Small intestine (tissue), 7 donors: Measurements from ENCODE around the gene CNOT1. TPM values are rescaled to one million over a fixed set of nuclear protein-coding genes. Genes with fewer than 3 reads are reported as not detected.

Experiments used
- DNase-seq, 2 donors: peaks; one replicate each; pipeline versions ENCODE4 v3.0.0 to v3.0.0-alpha.2; 2013
- FAIRE-seq: peaks from 2 replicates; lab custom pipeline; 2012; peaks lifted over from hg19 to GRCh38; lab: Jason Lieb, UNC
- H3K27ac ChIP-seq, 3 donors: one replicate each; pipeline ENCODE4 v1.5.1; 2013; ENCODE audit warnings: low read length in 2 of 3, mild to moderate bottlenecking in 2 of 3, control low read depth in 1 of 3, inconsistent platforms in 1 of 3, low read depth in 1 of 3, moderate library complexity in 1 of 3
- H3K27me3 ChIP-seq, 3 donors: one replicate each; pipeline ENCODE4 v1.6.1; 2013; ENCODE audit warnings: low read length in 3 of 3, inconsistent platforms in 1 of 3; ENCODE audit not compliant: control insufficient read depth in 3 of 3, insufficient read depth in 3 of 3
- H3K36me3 ChIP-seq, 3 donors: one replicate each; pipeline ENCODE4 v1.6.1; 2013; ENCODE audit warnings: low read length in 3 of 3, inconsistent platforms in 1 of 3, low read depth in 1 of 3, mild to moderate bottlenecking in 1 of 3, moderate library complexity in 1 of 3; ENCODE audit not compliant: control insufficient read depth in 3 of 3, insufficient read depth in 2 of 3
- H3K4me1 ChIP-seq, 3 donors: one replicate each; pipeline ENCODE4 v1.6.1; 2013; ENCODE audit warnings: low read length in 2 of 3, inconsistent platforms in 1 of 3, low read depth in 1 of 3, mild to moderate bottlenecking in 1 of 3, moderate library complexity in 1 of 3; ENCODE audit not compliant: control insufficient read depth in 3 of 3, insufficient read depth in 2 of 3
- H3K4me3 ChIP-seq, 3 donors: one replicate each; pipeline ENCODE4 v1.5.1; 2013; ENCODE audit warnings: low read length in 3 of 3, control low read depth in 1 of 3, inconsistent platforms in 1 of 3, low read depth in 1 of 3, mild to moderate bottlenecking in 1 of 3, moderate library complexity in 1 of 3
- H3K9me3 ChIP-seq, 2 donors: one replicate each; pipeline ENCODE4 v1.6.1; 2013; ENCODE audit warnings: low read depth in 1 of 2, low read length in 1 of 2; ENCODE audit not compliant: control insufficient read depth in 2 of 2, insufficient read depth in 1 of 2
- WGBS, 3 donors: extraction: QIAGEN DNeasy Blood & Tissue Kit; methylation state at CpG; one replicate each; pipeline ENCODE4 v1.1.7; 2013; 5-methylcytosine and 5-hydroxymethylcytosine counted together
- polyA plus RNA-seq, 4 donors: library from polyadenylated mRNA; stranded (reverse) in 3 of 4; unstranded in 1 of 4; fragments of 200-250 nt in 3 of 4; fragments of 120-200 nt in 1 of 4; gene quantifications; one replicate each; pipeline versions ENCODE4 v1.2.1 to v1.2.3, GENCODE V29; 2013
- donor health status: healthy with polysubstance abuse.
- donor health status: control.
- donor health status: control.
- donor health status: Bipolar disorder and iron deficiency.
- donor health status: healthy.

The CNOT1 gene
- polyA plus RNA-seq, 4 donors, result 79.4 to 190 (median 105) TPM

DNA sequence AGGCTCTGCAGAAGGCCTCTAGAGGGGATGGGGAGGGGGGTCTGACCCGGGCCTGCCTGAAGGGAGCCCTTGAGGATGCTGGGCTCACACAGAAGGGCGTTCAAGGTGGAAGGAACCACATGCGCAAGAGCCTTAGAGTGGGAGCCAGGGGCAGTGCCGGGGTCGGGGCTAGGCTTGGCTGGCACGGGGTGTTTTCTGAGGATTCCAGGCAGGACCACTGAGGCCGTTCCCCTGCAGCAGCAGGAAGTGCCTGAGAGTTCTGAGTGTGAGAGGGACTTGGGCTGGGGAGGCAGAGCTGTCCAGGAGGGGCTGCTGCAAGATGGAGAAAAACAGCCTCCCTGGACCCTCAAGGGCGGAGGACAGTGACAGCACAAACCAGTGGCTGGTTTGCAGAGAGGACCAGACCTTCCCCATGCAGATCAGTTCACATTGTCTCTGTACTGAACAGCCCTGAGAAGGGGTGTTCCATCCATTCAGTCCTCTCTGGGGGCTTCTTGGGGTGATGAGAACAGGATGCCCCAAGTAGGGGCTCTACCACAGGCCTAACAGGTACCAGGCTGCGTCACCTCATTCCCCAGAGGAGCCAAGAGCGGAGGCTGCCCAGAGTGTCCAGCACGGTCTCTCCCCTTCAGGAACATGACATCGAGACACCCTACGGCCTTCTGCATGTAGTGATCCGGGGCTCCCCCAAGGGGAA, 126.3 kb downstream of the CNOT1 start:
- no peak overlapping the region for H3K4me3 ChIP-seq
- no peak overlapping the region for H3K27ac ChIP-seq
- peaks cover 0 to 46% (median 4%) of the 10 kb centered on the region in 3 donors for H3K27me3 ChIP-seq
- WGBS, 3 donors, result 76 to 88% (median 84%) methylated on average over 14 of the region's 14 CpGs
- FAIRE-seq (no peak), DNase-seq (no peak)
- H3K9me3 ChIP-seq, result no peaks in the 10 kb centered on the region
- peaks cover 0 to 22% (median 0%) of the 10 kb centered on the region in 3 donors for H3K4me1 ChIP-seq
- no peaks in the 10 kb centered on the region for H3K36me3 ChIP-seq

DNA sequence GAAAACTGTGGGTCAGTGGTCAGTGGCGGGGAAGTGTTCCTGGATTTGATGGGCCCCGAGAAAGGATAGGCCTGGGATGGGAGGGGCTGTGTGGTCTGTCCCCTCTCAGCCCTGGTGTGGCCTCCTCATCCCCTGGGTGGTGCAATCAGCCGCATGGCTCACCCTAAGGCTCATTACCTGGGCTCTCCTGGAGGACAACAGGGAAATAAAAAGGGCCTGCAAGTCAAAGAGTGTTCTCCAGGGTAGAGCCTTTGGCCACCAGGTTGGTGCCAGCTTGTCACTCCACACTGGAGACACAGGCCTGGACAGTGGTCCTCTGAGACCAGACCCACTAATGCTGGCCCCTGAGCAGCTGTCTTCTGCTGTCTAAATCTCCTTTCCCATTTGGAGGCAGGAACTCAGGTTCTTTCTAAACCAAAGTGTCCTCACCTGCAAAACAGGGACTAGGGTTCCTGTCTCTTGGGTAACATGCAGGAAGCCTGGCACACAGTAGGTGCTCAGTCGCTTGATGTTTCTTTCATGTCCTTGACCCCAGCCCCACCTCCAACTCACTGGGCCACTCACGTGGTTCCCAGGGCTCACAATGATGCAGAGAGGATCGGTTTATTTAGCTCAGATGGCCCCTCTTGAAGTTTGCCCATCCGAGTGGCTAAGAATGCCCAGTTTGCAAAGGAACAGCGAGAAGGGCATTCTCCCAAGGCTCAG, 127.3 kb downstream of the CNOT1 start:
- 54 to 78% (median 57%) methylated on average over 8 of the region's 8 CpGs for WGBS, 3 donors
- H3K4me1 ChIP-seq, result peaks cover 0 to 22% (median 0%) of the 10 kb centered on the region in 3 donors
- peaks cover 0 to 46% (median 4%) of the 10 kb centered on the region in 3 donors for H3K27me3 ChIP-seq
- DNase-seq (no peak), FAIRE-seq (no peak)
- H3K27ac ChIP-seq, result no peak overlapping the region
- no peaks in the 10 kb centered on the region for H3K36me3 ChIP-seq
- no peak overlapping the region for H3K4me3 ChIP-seq
- H3K9me3 ChIP-seq, result no peaks in the 10 kb centered on the region

DNA sequence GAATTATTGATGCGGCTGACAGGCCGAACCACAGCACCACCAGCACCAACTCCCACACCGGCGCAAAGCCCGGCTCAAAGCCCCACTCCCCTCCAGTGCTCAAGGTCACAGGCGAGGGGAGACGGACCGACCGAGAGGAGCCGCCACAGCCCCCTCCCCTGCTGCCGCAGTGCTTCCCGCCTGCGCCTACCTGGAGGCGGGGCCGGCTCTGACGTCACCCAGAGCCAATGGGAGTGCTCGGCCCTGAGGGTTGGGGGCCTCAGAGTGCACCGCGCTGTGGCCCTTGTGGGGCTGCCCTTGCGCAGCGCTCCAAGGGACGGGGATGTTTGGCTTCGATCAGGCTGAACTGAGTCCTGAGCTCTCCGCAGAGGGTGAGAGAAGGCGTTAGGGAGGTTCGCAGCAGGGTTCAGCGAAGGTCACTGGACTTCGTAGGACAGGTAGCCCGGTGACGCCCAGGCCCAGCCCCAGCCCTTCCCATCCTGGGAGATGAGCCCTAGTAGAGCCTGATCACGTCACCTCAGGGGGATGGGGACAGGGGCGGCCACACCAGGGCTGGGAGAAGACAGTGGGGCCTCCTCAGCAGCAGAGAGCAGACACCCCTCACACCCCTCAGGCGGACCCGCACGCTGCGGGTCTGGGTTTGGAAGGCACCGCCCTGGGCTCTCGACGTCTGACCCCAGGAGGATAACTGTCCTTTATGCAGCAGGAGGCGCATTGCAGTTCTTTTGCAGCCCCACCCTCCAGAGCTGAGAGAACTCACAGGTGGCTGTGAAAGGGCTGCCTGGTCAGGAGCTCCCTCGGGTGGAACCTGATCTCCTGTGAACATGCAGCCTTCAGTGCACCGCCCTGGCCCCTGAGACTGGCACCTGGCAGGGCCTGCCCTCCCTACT, 128.1 kb downstream of the CNOT1 start:
- 5 to 15% (median 11%) methylated on average over 42 of the region's 42 CpGs for WGBS, 3 donors
- FAIRE-seq (no peak), DNase-seq (peak in 1 of 2 donors; percentile 73)
- Histone ChIP-seq H3K27ac (peak overlapping the region in 1 of 3 donors; percentile 28), H3K4me1 (peaks cover 0 to 22% (median 0%) of the 10 kb centered on the region in 3 donors), H3K27me3 (peaks cover 0 to 46% (median 4%) of the 10 kb centered on the region in 3 donors), H3K9me3 (no peaks in the 10 kb centered on the region), H3K4me3 (peak overlapping the region in 2 of 3 donors; percentile 33 to 39), H3K36me3 (no peaks in the 10 kb centered on the region)

DNA sequence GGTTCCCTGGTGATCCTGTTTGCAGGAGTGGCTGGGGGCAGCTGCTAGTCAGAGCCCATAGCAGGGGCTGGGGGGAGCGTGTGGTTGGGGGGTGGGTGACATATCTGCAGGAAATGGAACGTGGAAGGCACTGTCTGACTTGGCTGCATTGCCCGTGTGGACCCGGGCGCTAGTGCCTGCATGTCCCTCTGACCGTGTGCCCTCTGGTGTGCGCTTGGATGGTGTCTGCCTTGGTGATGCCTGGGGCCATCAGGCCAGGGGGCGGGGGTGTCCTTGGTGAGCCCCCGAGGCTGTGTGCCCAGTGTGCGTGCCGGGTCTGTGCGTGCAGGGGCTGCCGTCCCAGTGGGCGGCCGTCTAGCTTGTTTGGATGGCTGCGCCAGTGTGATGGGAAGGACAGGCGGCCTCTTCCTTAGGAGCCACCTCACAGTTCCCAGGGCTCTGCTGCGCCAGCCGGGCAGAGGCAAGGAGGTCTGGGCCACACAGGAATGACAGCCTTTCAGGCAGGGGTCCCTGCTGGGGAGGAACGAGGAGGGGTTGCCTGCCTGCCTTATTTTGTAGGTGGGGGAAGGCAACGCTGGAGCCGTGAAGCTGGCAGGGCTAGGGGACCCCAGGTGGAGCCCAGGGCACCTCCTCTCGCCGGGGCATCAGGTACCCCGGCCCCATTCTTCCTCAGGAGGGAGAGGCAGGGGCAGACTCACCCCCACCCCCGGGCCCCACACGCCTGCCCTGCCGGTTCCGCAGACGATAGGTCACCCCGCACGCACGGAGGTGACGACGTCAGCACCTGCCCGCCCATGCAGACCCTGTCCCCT, 129.0 kb downstream of the CNOT1 start:
- H3K9me3 ChIP-seq, result no peaks in the 10 kb centered on the region
- peaks cover 0 to 22% (median 0%) of the 10 kb centered on the region in 3 donors for H3K4me1 ChIP-seq
- no peak for DNase-seq
- no peaks in the 10 kb centered on the region for H3K36me3 ChIP-seq
- 5 to 10% (median 6%) methylated on average over 27 to 36 of the region's 36 CpGs for WGBS, 3 donors
- peak overlapping the region in 2 of 3 donors; percentile 33 to 39 for H3K4me3 ChIP-seq
- no peak for FAIRE-seq
- peaks cover 0 to 46% (median 4%) of the 10 kb centered on the region in 3 donors for H3K27me3 ChIP-seq
- H3K27ac ChIP-seq, result peak overlapping the region in 1 of 3 donors; percentile 28

GRCh38 chr16:58499615-58500351, 129.8 kb downstream of the CNOT1 start, which contains the start of gene NDRG4:
TSS of gene NDRG4 (plus strand) at chr16:58500143. CDS start at chr16:58500249, 106 bp downstream.
- FAIRE-seq (no peak), DNase-seq (peak; percentile 47 to 56)
- H3K27ac ChIP-seq, result peak within 1 kb of the TSS in 1 of 3 donors; percentile 28
- H3K4me3 ChIP-seq, result peak within 1 kb of the TSS in 2 of 3 donors; percentile 33 to 39
- 22 to 28% (median 24%) methylated on average over 23 to 24 of the region's 24 CpGs for WGBS, 3 donors
- H3K27me3 ChIP-seq, result peaks cover 0 to 46% (median 4%) of the 10 kb centered on the region in 3 donors
- no peaks in the 10 kb centered on the region for H3K9me3 ChIP-seq
- peaks cover 0 to 26% (median 0%) of the 10 kb centered on the region in 3 donors for H3K4me1 ChIP-seq
- no peaks in the 10 kb centered on the region for H3K36me3 ChIP-seq

DNA sequence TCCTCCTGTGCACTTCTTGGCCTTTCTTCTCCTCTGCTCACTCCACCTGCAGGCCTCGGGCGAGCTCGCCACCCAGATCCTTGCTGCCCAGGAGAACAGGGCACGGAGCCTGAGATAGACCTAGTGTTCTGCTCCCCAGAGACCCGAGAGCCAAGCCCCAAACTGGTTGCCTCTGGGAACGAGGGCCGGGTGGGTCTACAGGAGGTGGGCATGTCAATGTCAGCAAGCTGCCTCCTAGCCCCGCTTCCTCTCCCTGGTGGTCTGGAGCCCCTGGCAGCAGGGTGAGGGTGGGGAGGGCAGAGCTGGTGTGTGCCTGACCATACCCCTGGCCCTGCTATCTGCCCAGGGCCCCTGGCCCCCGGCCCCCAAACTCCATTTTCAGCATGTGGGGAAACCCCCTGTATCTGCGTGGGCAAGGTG, 130.5 kb downstream of the CNOT1 start:
- FAIRE-seq, result no peak
- no peaks in the 10 kb centered on the region for H3K36me3 ChIP-seq
- DNase-seq, result no peak
- H3K9me3 ChIP-seq, result no peaks in the 10 kb centered on the region
- 81 to 86% (median 85%) methylated on average over 9 to 10 of the region's 10 CpGs for WGBS, 3 donors
- no peak overlapping the region for H3K4me3 ChIP-seq
- peaks cover 0 to 46% (median 4%) of the 10 kb centered on the region in 3 donors for H3K27me3 ChIP-seq
- H3K27ac ChIP-seq, result no peak overlapping the region
- peaks cover 0 to 26% (median 0%) of the 10 kb centered on the region in 3 donors for H3K4me1 ChIP-seq
